Measurements from ENCODE around the gene PCSK7. TPM values are rescaled to one million over a fixed set of nuclear protein-coding genes. Genes with fewer than 3 reads are reported as not detected.

PCSK7 gene
- total and polyA plus RNA-seq, 12 donors: 20.5 to 47.0 (median 28.2) TPM

- Histone ChIP-seq H3K4me3 (peak overlapping the region in 1 of 10 donors; percentile 60), H3K27ac (peak overlapping the region in 9 of 10 donors; percentile 14 to 92 (median 41)), H3K9me3 (no peaks in the 10 kb centered on the region), H3K4me1 (peaks cover 0 to 55% (median 23%) of the 10 kb centered on the region in 9 donors), H3K27me3 (no peaks in the 10 kb centered on the region), H3K36me3 (peaks cover 0 to 34% (median 11%) of the 10 kb centered on the region in 9 donors)
- TF ChIP-seq CTCF (IDR thresholded peaks at IDR 0.05): no peak
- no peak for ATAC-seq
- WGBS, 2 donors: 69 to 76% methylated on average over 17 of the region's 17 CpGs
- intact Hi-C loops (cut with DNase I): loop anchor here in 4 of 10 donors (5.0 kb wide), 1 partner anchor 72 kb away; no protein-coding TSS in a partner anchor
- DNase-seq: no peak
These were observed 27.4 kb downstream of the PCSK7 start for GRCh38 chr11:117204283-117205080.

GRCh38 chr11:117203069-117203407, 28.8 kb downstream of the PCSK7 start:
- no peak for DNase-seq
- WGBS, 2 donors: 93 to 95% methylated on average over 10 of the region's 10 CpGs
- intact Hi-C loops (cut with DNase I): no loop called here
- Histone ChIP-seq H3K4me1 (peaks cover 6 to 69% (median 37%) of the 10 kb centered on the region in 9 donors), H3K9me3 (no peaks in the 10 kb centered on the region), H3K27ac (peak overlapping the region in 3 of 10 donors; percentile 87 to 92 (median 88)), H3K36me3 (peaks cover 0 to 32% (median 11%) of the 10 kb centered on the region in 9 donors), H3K4me3 (peak overlapping the region in 3 of 10 donors; percentile 46 to 60 (median 60)), H3K27me3 (no peaks in the 10 kb centered on the region)
- no peak for ATAC-seq
- no peak for TF ChIP-seq CTCF (IDR thresholded peaks at IDR 0.05)

- ATAC-seq (no peak), DNase-seq (no peak)
- Histone ChIP-seq H3K4me3 (peak overlapping the region in 7 of 10 donors; percentile 8 to 65 (median 55)), H3K27me3 (no peaks in the 10 kb centered on the region), H3K9me3 (no peaks in the 10 kb centered on the region), H3K4me1 (peaks cover 6 to 74% (median 42%) of the 10 kb centered on the region in 9 donors), H3K27ac (peak overlapping the region in 9 of 10 donors; percentile 49 to 92 (median 87)), H3K36me3 (peaks cover 0 to 36% (median 11%) of the 10 kb centered on the region in 9 donors)
- intact Hi-C loops (cut with DNase I): no loop called here
- no peak for TF ChIP-seq CTCF (IDR thresholded peaks at IDR 0.05)
- 78 to 79% methylated on average over 7 of the region's 7 CpGs for WGBS, 2 donors
These were observed 29.3 kb downstream of the PCSK7 start for GRCh38 chr11:117202386-117203068.

- ATAC-seq (no peak), DNase-seq (no peak)
- Histone ChIP-seq H3K4me1 (peaks cover 6 to 76% (median 43%) of the 10 kb centered on the region in 9 donors), H3K27ac (peak overlapping the region in 9 of 10 donors; percentile 49 to 92 (median 87)), H3K4me3 (peak overlapping the region in 9 of 10 donors; percentile 40 to 65 (median 46)), H3K36me3 (peaks cover 0 to 40% (median 11%) of the 10 kb centered on the region in 9 donors), H3K27me3 (no peaks in the 10 kb centered on the region), H3K9me3 (no peaks in the 10 kb centered on the region)
- no peak for TF ChIP-seq CTCF (IDR thresholded peaks at IDR 0.05)
- intact Hi-C loops (cut with DNase I): no loop called here
- 59 to 60% methylated on average over 14 of the region's 14 CpGs for WGBS, 2 donors
These were observed 30.1 kb downstream of the PCSK7 start for GRCh38 chr11:117201658-117202305.
